ENCODE data around the gene BPIFB6. TPM values are rescaled to one million over a fixed set of nuclear protein-coding genes. Genes with fewer than 3 reads are reported as not detected.

Gene BPIFB6
- total RNA-seq, 1 experiment from 2014 or later = not detected

- Histone ChIP-seq H3K4me1 (ENCODE audit: insufficient read depth, low read length, poor library complexity, severe bottlenecking) (no peaks in the 10 kb centered on the region), H3K27me3 (replicated peaks; ENCODE audit: insufficient read depth, low read depth, low read length, poor library complexity) (peaks cover 4% of the 10 kb centered on the region), H3K9me3 (ENCODE audit: low read depth, low read length, poor library complexity, severe bottlenecking) (no peaks in the 10 kb centered on the region), H3K4me3 (ENCODE audit: low read depth, low read length, poor library complexity, severe bottlenecking) (no peak overlapping the region), H3K36me3 (ENCODE audit: insufficient read depth, low read length, poor library complexity, severe bottlenecking) (no peaks in the 10 kb centered on the region), H3K27ac (ENCODE audit: low read depth, low read length, poor library complexity, severe bottlenecking) (no peak overlapping the region)
- intact Hi-C loops (cut with micrococcal nuclease; ENCODE audit: unreplicated experiment) = no loop called here
- no peak for TF ChIP-seq EZH2 (IDR thresholded peaks at IDR 0.05; ENCODE audit: borderline replicate concordance, low read depth, low read length, poor library complexity, severe bottlenecking)
- TF ChIP-seq, protein P1, sequence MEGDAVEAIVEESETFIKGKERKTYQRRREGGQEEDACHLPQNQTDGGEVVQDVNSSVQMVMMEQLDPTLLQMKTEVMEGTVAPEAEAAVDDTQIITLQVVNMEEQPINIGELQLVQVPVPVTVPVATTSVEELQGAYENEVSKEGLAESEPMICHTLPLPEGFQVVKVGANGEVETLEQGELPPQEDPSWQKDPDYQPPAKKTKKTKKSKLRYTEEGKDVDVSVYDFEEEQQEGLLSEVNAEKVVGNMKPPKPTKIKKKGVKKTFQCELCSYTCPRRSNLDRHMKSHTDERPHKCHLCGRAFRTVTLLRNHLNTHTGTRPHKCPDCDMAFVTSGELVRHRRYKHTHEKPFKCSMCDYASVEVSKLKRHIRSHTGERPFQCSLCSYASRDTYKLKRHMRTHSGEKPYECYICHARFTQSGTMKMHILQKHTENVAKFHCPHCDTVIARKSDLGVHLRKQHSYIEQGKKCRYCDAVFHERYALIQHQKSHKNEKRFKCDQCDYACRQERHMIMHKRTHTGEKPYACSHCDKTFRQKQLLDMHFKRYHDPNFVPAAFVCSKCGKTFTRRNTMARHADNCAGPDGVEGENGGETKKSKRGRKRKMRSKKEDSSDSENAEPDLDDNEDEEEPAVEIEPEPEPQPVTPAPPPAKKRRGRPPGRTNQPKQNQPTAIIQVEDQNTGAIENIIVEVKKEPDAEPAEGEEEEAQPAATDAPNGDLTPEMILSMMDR (conservative IDR thresholded peaks at IDR 0.05; ENCODE audit: low read depth, low read length) = no peak
- no peak for DNase-seq (ENCODE audit: low spot score)
- POLR2A ChIA-PET (ENCODE audit: low non-redundant PET) = no interaction called here
- BruUV-seq (replicated peaks) = no TSS peak
- CTCF ChIA-PET = no interaction called here
Measured at GRCh38 chr20:33022289-33022688, 9.2 kb upstream of the BPIFB6 start.

DNA sequence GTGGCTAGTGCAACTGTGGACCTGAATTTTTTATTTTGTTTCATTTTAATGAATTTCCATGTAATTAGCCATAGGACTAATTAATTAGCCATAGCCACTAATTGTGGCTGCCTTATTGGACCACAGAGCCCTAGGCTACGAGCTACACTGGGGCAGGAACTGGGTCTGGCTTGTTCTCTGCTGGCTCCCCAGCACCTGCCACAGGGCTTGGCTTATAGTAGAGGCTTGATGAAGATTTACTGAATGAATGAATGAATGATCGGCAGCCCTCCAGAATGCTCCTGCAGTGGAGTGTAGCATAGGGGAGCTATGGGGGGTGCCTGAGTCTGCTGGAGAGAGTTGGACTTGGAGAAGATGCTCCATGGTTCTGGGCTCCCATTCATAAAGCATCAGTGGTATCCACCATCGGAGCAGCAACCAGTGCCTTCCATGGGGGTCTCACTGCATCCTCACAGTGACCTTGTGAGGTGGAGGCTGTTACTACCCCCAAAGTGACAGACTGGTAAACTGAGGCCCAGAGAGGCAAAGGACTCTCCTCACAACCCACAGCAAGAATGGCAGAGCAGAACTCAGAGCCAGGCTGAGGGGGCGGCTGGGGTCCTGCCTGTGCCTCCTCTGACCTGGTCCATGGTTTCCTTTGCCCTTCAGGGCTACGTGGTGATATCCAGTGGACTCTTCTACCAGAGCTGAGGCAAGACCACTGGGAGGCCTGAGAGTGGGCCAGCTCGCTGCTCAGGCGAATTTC, 8.6 kb upstream of the BPIFB6 start:
- CTCF ChIA-PET = no interaction called here
- BruUV-seq (replicated peaks) = no TSS peak

GRCh38 chr20:33023439-33024242, 7.8 kb upstream of the BPIFB6 start:
- BruUV-seq (replicated peaks) = no TSS peak
- intact Hi-C loops (cut with micrococcal nuclease; ENCODE audit: unreplicated experiment) = no loop called here
- H3K27ac ChIP-seq (ENCODE audit: low read depth, low read length, poor library complexity, severe bottlenecking) = no peak overlapping the region
- ChIA-PET POLR2A (ENCODE audit: low non-redundant PET) (no interaction called here), CTCF (no interaction called here)
- no peaks in the 10 kb centered on the region for H3K27me3 ChIP-seq (replicated peaks; ENCODE audit: insufficient read depth, low read depth, low read length, poor library complexity)
- H3K4me1 ChIP-seq (ENCODE audit: insufficient read depth, low read length, poor library complexity, severe bottlenecking) = no peaks in the 10 kb centered on the region
- DNase-seq (ENCODE audit: low spot score) = no peak
- H3K36me3 ChIP-seq (ENCODE audit: insufficient read depth, low read length, poor library complexity, severe bottlenecking) = no peaks in the 10 kb centered on the region
- no peak overlapping the region for H3K4me3 ChIP-seq (ENCODE audit: low read depth, low read length, poor library complexity, severe bottlenecking)
- no peaks in the 10 kb centered on the region for H3K9me3 ChIP-seq (ENCODE audit: low read depth, low read length, poor library complexity, severe bottlenecking)
- TF ChIP-seq, protein P1 (conservative IDR thresholded peaks at IDR 0.05; ENCODE audit: low read depth, low read length) = no peak
- no peak for TF ChIP-seq EZH2 (IDR thresholded peaks at IDR 0.05; ENCODE audit: borderline replicate concordance, low read depth, low read length, poor library complexity, severe bottlenecking)

More for the DNA sequence above, 8.6 kb upstream of the BPIFB6 start:
- no peaks in the 10 kb centered on the region for H3K27me3 ChIP-seq (replicated peaks; ENCODE audit: insufficient read depth, low read depth, low read length, poor library complexity)
- no peak for DNase-seq (ENCODE audit: low spot score)
- POLR2A ChIA-PET (ENCODE audit: low non-redundant PET) = no interaction called here
- H3K9me3 ChIP-seq (ENCODE audit: low read depth, low read length, poor library complexity, severe bottlenecking) = no peaks in the 10 kb centered on the region
- H3K4me1 ChIP-seq (ENCODE audit: insufficient read depth, low read length, poor library complexity, severe bottlenecking) = no peaks in the 10 kb centered on the region
- no peak overlapping the region for H3K27ac ChIP-seq (ENCODE audit: low read depth, low read length, poor library complexity, severe bottlenecking)
- intact Hi-C loops (cut with micrococcal nuclease; ENCODE audit: unreplicated experiment) = no loop called here
- TF ChIP-seq, protein P1 (conservative IDR thresholded peaks at IDR 0.05; ENCODE audit: low read depth, low read length) = no peak
- no peak for TF ChIP-seq EZH2 (IDR thresholded peaks at IDR 0.05; ENCODE audit: borderline replicate concordance, low read depth, low read length, poor library complexity, severe bottlenecking)
- H3K4me3 ChIP-seq (ENCODE audit: low read depth, low read length, poor library complexity, severe bottlenecking) = no peak overlapping the region
- no peaks in the 10 kb centered on the region for H3K36me3 ChIP-seq (ENCODE audit: insufficient read depth, low read length, poor library complexity, severe bottlenecking)
